LNCaP clone FGC (cell line): Measurements from ENCODE around the gene DRD4.

Experiments used
- DNase-seq: peaks from one replicate; pipeline ENCODE4 v3.0.0-alpha.2; 2011; ENCODE audit warnings: low read depth
- H3K4me3 ChIP-seq: 2 replicates; pipeline ENCODE4 v1.5.1; 2011; ENCODE audit warnings: mild to moderate bottlenecking, low read depth, low read length, control low read depth
- TF ChIP-seq, protein P1 (sequence below): IDR thresholded peaks from 2 replicates; pipeline ENCODE4 v1.5.1; 2012; ENCODE audit warnings: mild to moderate bottlenecking; ENCODE audit not compliant: control insufficient read depth, insufficient read depth; ENCODE audit errors: extremely low read depth

The DRD4 gene

DNA sequence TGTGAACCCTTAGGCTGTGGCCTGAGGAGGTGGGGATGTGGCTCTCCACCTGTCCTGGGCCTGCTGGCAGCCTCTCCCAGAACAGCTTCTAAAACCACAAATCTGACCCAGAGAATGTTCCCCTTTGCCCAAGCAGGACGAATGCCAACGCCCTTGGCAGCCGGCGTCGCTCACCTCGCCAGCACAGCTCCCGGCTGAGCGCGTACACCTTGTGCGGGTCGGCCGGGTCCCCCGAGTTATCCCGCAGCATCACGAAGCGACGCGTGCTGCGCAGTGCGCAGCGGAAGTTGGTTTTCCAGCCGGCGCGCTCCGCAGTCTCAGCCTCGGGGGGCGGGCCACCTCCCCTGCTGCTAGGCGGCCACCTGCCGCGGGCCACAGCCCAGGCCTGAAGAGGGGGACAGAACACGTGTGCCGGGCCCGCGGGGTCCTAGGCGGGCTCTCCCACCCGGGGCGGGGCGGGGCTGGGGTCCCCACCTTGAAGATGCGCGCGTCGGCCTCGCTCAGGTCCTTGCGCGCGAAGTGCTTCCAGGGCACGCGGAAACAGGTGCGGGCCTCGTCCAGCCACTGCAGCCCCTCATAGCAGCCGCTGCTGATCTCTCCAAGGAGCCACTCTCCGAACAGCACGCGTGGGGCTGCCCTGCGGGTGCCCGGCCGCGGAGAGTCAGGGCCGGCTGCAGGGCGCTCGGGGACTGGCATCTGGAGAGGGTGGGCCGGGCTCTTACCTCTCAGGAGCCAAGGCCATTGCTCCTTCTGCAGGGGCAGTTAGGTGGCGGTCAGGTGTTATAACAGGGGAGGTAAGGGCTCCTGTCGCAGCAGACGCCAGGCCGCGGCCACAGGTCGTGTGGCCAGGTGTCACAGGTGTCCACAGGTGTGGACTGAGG, 22.2 kb upstream of the DRD4 start:
- DNase-seq, result peak; percentile 25
- TF ChIP-seq, protein P1, sequence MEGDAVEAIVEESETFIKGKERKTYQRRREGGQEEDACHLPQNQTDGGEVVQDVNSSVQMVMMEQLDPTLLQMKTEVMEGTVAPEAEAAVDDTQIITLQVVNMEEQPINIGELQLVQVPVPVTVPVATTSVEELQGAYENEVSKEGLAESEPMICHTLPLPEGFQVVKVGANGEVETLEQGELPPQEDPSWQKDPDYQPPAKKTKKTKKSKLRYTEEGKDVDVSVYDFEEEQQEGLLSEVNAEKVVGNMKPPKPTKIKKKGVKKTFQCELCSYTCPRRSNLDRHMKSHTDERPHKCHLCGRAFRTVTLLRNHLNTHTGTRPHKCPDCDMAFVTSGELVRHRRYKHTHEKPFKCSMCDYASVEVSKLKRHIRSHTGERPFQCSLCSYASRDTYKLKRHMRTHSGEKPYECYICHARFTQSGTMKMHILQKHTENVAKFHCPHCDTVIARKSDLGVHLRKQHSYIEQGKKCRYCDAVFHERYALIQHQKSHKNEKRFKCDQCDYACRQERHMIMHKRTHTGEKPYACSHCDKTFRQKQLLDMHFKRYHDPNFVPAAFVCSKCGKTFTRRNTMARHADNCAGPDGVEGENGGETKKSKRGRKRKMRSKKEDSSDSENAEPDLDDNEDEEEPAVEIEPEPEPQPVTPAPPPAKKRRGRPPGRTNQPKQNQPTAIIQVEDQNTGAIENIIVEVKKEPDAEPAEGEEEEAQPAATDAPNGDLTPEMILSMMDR, result no peak
- peak overlapping the region; percentile 59 for H3K4me3 ChIP-seq

DNA sequence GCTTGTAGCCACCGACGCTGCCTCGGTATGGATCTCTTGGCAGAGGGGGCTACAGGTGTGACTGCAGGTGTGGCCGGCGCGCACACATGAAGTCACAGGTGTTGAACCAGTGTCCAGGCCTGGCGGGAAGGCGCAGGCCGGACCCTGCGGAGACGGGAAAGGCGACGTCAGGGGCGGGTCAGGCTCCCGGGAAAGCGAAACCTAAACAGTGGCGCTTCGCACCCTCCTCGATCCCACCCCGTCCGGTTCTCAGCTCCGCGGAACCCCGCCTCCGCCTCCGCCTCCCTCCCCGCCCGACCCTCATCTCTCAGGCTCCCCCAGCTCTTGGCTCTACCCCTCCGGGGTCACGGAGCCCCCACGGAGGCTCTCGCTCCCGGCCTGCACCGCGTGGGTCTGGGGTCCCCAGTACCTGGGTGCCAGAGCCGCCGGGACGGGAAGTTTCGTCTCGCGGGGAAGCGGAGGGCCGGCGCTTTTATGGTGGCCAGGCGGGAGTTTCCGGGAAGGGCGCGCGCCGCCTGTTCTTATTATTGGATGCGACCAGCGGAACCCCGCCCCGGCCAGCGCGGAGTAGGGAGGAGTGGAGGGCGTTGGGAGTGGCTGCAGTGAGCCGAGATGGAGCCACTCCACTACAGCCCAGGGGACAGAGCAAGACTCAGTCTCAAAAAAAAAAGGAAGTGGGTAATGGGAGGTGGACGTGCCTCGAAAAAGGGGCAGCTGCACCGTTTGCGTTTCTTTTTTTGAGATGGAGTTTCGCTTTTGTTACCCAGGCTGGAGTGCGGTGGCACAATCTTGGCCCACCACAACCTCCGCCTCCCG, 21.4 kb upstream of the DRD4 start, which contains the start of gene IRF7:
Gene IRF7, minus strand, starts transcription at position 447 of the 816 bp plus-strand sequence. CDS start 586 bp downstream, outside the sequence.
- peak within 1 kb of the TSS; percentile 59 for H3K4me3 ChIP-seq
- TF ChIP-seq, protein P1, result no peak
- DNase-seq, result peak; percentile 73

DNA sequence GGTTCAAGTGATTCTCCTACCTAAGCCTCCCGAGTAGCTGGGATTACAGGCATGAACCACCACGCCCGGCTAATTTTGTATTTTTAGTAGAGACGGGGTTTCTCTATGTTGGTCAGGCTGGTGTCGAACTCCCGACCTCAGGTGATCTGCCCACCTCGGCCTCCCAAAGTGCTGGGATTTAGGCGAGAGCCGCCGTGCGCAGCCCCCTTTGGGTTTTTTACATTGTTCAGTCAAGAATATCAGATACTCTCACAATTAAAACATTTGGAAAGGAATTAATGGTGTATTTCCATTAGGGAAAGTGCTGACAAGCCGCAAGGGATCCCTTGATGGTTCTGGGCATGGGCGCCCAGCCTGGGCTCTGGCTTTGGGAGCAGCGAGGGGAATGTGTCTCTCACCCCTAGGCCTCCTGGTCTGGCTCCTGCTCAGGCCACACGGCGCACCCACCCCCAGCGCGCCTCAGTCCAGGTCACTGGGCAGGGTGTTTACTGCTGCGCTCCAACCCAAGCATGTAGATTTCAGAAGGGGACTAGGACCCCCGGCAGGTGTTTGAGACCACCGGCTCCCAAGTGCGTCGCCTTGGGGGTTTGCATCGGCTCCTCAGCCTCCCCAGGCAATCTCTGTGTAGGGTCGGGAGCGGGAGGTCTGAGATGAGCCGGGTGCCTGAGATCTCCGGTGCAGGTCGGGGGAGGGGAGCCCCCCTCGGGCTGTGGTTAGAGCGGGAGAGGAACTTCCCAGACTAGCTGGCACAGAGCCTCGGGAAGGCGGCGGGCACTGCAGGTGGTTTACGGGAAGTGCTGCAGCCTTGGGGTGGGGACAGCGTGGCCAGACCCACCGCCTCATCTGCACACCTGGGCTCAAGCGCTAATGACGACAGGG, 20.5 kb upstream of the DRD4 start:
- TF ChIP-seq, protein P1, result no peak
- H3K4me3 ChIP-seq, result peak overlapping the region; percentile 59
- no peak for DNase-seq

DNA sequence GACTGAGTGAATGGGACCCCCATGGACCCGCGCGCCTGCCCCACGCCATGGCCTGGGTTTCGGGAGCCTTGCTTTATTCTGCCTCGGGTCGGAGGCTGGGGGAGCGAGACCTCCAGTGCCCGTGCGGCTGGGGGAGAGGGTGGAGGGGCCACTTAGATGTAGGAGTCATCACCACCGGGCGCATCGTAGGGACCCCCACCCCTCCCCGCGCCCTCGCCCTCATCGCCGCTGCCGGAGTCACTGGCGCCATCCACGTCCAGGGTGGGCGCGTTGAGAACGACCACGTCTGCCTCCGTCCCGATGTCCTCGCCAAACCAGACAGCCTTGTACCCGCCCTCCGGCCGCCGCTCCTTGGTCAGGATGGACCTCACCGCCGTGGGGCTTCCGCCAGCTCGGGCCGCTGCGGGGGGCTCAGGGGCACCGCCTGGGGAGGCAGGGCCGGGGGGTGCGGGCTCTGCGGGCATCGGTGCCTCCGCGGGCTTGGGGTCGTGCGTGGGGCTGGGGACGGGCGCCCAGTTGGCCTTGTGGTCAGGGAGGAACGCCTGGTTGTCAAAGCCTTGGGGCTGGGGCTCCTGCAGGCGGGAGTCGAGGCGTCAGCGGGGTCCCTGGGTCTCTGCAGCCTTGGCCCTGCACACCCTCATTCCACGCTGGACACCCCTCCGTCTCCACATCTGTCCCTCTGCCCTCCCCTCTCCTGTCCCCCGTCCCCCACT, 19.7 kb upstream of the DRD4 start:
- TF ChIP-seq, protein P1, result no peak
- H3K4me3 ChIP-seq, result no peak overlapping the region
- DNase-seq, result no peak

DNA sequence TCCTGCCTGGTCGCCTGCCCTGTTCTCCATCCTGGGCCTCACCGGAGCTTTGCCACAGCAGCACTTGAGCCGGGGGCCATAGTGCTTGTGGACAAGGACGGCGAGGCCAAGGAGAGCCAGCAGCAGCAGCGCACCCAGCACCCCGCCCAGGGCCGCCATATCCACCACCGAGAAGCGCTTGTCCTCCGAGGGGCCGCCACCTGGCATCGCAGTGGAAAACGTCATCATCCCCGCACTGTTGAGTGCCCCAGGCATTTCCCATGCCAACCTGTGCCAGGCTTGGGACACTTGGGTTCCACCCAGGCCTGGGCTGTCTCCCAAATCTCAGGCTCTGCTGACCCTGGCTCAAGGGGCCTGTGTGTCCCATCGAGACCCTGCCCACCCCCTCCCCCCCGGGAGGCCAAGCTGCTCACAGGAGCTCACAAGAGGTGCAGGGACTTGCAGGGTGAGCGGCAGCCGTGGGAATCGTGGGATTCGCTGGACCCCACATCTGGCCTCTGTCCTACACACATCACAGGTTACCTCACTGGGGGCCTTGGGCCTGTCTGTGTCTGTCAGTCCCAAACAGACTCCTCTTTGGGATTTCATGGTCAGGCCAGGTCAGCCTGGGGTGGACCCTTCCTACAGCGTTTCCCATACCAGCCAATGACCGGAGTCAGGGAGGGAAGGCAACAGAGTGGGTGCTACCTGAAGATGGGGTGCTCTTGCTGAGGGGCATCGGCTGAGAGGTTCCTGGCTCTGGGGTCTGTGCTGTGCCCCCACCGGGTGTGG, 19.0 kb upstream of the DRD4 start:
- DNase-seq, result no peak
- TF ChIP-seq, protein P1, result no peak
- H3K4me3 ChIP-seq, result no peak overlapping the region
